ENCODE measurements around the gene TBC1D23. TPM values are rescaled to one million over a fixed set of nuclear protein-coding genes. Genes with fewer than 3 reads are reported as not detected.

Gene TBC1D23
- total and polyA plus RNA-seq, 2 of the 13 experiments (the other 11 are each of a cell fraction or from before 2014, with no cell fraction given), result 28.7 to 35.4 TPM

GRCh38 chr3:100333970-100334487 lies 73.2 kb downstream of the TBC1D23 start:
- in situ Hi-C loops (cut with HindIII; ENCODE audit: extremely low pct_ligation_motif_present, low pct_unique_long_range_greater_than_20kb) (no loop called here), intact Hi-C loops (cut with micrococcal nuclease; ENCODE audit: unreplicated experiment) (loop anchor here (2.0 kb wide), 1 partner anchor 67 kb away; the partner anchor contains the start of genes LNP1 and TOMM70)
- Histone ChIP-seq H3K27me3 (ENCODE audit: control insufficient read depth in 1 of 2, insufficient read depth in 2 of 2, low read length in 2 of 2) (no peaks in the 10 kb centered on the region), H4K20me1 (ENCODE audit: insufficient read depth, low read length) (no peaks in the 10 kb centered on the region), H3K9me3 (ENCODE audit: low read length) (no peaks in the 10 kb centered on the region), H2AFZ (ENCODE audit: low read length) (peak overlapping the region; percentile 96), H3K79me2 (ENCODE audit: insufficient read depth, low read length) (no peaks in the 10 kb centered on the region), H3K27ac (ENCODE audit: extremely low read length, insufficient read depth, low read length) (peak overlapping the region; percentile 79), H3K9ac (ENCODE audit: insufficient read depth, low read depth, low read length) (peak overlapping the region; percentile 81), H3K4me3 (replicated peaks in 1 of 3; ENCODE audit: insufficient read depth in 1 of 3, low read depth in 2 of 3, low read length in 3 of 3) (peak overlapping the region; percentile 70 to 82 (median 78)), H3K4me1 (ENCODE audit: insufficient read depth, low read length) (peaks cover 51% of the 10 kb centered on the region), H3K4me2 (ENCODE audit: low read depth, low read length) (peak overlapping the region; percentile 97), H3K36me3 (replicated peaks in 1 of 2; ENCODE audit: control insufficient read depth in 1 of 2, insufficient read depth in 2 of 2, low read length in 2 of 2) (no peaks in the 10 kb centered on the region)
- CTCF ChIA-PET (ENCODE audit: low intra/inter-chr PET ratio, low total read pairs), result no interaction called here
- 19% methylated on average over 12 of the region's 14 CpGs for WGBS (ENCODE audit: low lambda C conversion rate)
- BruUV-seq (replicated peaks), result TSS peak; percentile 94
- ATAC-seq (peak; percentile 65), FAIRE-seq (no peak), DNase-seq (ENCODE audit: low spot score) (no peak)
- POLR2A ChIA-PET, result interaction anchor here (0.6 to 4.6 kb wide), 7 partner anchors 10 to 91 kb away, joined by 3 to 29 read pairs (median 5); partner anchors contain the start of genes LNP1, TBC1D23 and TOMM70
- TF ChIP-seq RFX1 (IDR thresholded peaks at IDR 0.05), result no peak
- peak; percentile 36; the same call in 1 of the 2 replicates for TF ChIP-seq ZNF414 (CRISPR knock-in tag; IDR thresholded peaks at IDR 0.05)
- TF ChIP-seq ATF6 (CRISPR knock-in tag; conservative IDR thresholded peaks at IDR 0.05), result no peak
- 0 out of 2 replicates have a peak, but pooled peaks have one; percentile 15 for TF ChIP-seq ZMAT3 (CRISPR knock-in tag; conservative IDR thresholded peaks at IDR 0.05)
- no peak for TF ChIP-seq BATF2 (CRISPR knock-in tag; IDR thresholded peaks at IDR 0.05)
- TF ChIP-seq ZNF737 (CRISPR knock-in tag; IDR thresholded peaks at IDR 0.05; ENCODE audit: borderline replicate concordance), result peak; percentile 30; the same call in 1 of the 2 replicates
- no peak for TF ChIP-seq POGK (CRISPR knock-in tag; conservative IDR thresholded peaks at IDR 0.05)
- no peak for TF ChIP-seq IKZF4 (CRISPR knock-in tag; IDR thresholded peaks at IDR 0.05; ENCODE audit: borderline replicate concordance, low read depth, not compliant biosample characterization)
- no peak for TF ChIP-seq MLLT10 (CRISPR knock-in tag; IDR thresholded peaks at IDR 0.05)

Measured in HepG2 (cell line).